Colonic mucosa (tissue), 4 donors: ENCODE data around the gene IMPDH2. TPM values are rescaled to one million over a fixed set of nuclear protein-coding genes. Genes with fewer than 3 reads are reported as not detected.

ENCODE experiments used
- DNase-seq: peaks from one replicate; pipeline ENCODE4 v3.0.0-alpha.2; 2020
- H3K27ac ChIP-seq: fragments of 200-600 bp; one replicate; pipeline ENCODE4 v1.8.0; 2021
- H3K27me3 ChIP-seq: fragments of 200-600 bp; one replicate; pipeline ENCODE4 v1.8.0; 2021
- H3K36me3 ChIP-seq: fragments of 200-600 bp; one replicate; pipeline ENCODE4 v1.8.0; 2021
- H3K4me1 ChIP-seq: fragments of 200-600 bp; one replicate; pipeline ENCODE4 v1.8.0; 2021; ENCODE audit warnings: mild to moderate bottlenecking
- H3K4me3 ChIP-seq: fragments of 200-600 bp; one replicate; pipeline ENCODE4 v1.8.0; 2021
- H3K9ac ChIP-seq, 2 donors: one replicate each; pipeline ENCODE4 v1.7.0; 2013; ENCODE audit warnings: control low read depth in 2 of 2, low read depth in 2 of 2, low read length in 2 of 2
- H3K9me3 ChIP-seq: fragments of 200-600 bp; one replicate; pipeline ENCODE4 v1.8.0; 2021
- CTCF ChIP-seq: fragments of 200-600 bp; IDR thresholded peaks from one replicate; pipeline ENCODE4 v1.8.0; 2022; ENCODE audit warnings: antibody characterized with exemption, mild to moderate bottlenecking
- intact Hi-C: fragments of 100-400 bp; cut with DNase I; formaldehyde crosslinking; loops from one replicate; pipeline ENCODE4 v1.14.1; 2022
- total RNA-seq, 2 donors: library from RNA; stranded (reverse); fragmentation: NEBNext Ultra II Directional in 1 of 2; extraction: Animal tissue kit (Norgen Biotek cat#: 25700) in 1 of 2; gene quantifications; one replicate each; pipeline ENCODE4 v1.2.1, GENCODE V29; 2021
- donor health status: healthy.
- donor health status: DM: no; HTN: no; CAD: no.
- donor health status: DM: no; HTN: no; CAD: no.

Gene IMPDH2
- 100 to 1,000 TPM; 126 to 249 TPM for total RNA-seq

DNA sequence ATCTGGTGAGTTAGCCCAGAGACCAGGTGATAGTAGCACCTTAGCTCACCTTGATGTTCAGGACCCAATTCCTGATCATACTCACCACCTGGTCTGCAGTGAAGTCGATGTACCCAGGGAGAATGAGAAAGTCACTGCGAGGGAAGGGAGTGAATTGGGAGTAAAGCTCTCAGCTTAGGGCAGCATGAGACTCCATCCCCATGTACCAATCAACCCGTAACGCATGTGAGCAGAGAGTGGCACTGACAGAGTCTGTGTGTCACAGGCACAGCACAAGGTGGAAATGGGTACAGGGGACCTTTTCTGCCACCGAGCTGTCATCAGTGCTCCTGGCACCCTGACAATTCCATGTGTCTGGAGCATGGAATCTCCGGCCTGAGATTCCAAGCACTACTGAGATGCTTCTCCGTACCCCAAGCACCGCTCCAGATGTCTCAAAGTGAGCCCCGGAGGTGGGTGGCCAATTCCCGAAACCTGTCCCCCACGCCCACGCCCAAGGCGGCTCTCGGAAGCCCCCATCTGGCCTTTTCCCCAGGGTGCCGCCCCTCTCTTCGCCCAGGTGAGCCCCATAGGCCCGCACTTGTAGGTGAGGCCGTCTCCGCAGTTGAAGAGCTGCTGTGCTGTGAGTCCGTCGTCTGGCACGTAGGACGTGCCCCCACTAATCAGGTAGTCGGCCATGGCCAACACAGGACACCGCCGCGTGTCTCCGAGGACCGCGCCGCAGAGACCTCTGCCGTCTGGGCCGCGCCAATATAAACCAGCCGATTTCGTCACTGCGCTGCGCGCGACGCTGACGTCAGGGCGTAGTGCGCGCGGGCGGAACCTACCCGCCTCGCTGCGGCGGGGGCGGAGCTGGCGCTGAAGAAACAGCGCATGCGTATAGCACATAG, at the start of gene IMPDH2:
IMPDH2 (minus strand) TSS at position 726 of the 890 bp plus-strand sequence; CDS start at position 678, 48 bp downstream.
- Histone ChIP-seq H3K27ac (peak within 1 kb of the TSS; percentile 77), H3K36me3 (peaks cover 17% of the 10 kb centered on the region), H3K9ac (peak within 1 kb of the TSS; percentile 91 to 97), H3K27me3 (no peaks in the 10 kb centered on the region), H3K9me3 (no peaks in the 10 kb centered on the region), H3K4me1 (peaks cover 7% of the 10 kb centered on the region), H3K4me3 (peak within 1 kb of the TSS; percentile 66)
- peak; percentile 94 for DNase-seq
- no peak for TF ChIP-seq CTCF
- intact Hi-C loops: no loop called here

DNA sequence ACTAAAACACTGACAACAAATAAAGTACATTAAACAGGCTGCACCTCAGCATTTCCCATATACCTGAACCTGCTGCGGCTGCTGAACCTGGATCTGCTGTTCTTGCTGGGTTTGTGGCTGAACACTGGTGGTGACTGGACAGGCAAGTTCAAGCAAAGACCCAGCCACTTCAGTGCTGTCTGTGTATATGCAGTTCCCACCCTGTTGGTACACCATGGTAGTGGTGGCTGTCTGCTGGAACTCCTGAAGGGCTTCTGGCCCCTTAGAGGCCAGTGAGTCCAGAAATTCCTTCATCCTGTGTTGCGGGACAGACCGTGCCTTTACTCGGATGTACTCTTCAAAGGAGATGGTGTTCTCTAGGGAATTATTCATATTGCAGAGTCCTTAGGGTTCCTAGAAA, 47.4 kb upstream of the IMPDH2 start:
- no peak for DNase-seq
- Histone ChIP-seq H3K9me3 (no peaks in the 10 kb centered on the region), H3K27ac (no peak overlapping the region), H3K4me3 (no peak overlapping the region), H3K4me1 (no peaks in the 10 kb centered on the region), H3K27me3 (no peaks in the 10 kb centered on the region), H3K9ac (no peak overlapping the region), H3K36me3 (peaks cover 9% of the 10 kb centered on the region)
- intact Hi-C loops: no loop called here
- TF ChIP-seq CTCF: no peak

- H3K9ac ChIP-seq: no peak overlapping the region
- H3K9me3 ChIP-seq: no peaks in the 10 kb centered on the region
- no peaks in the 10 kb centered on the region for H3K27me3 ChIP-seq
- no peak for DNase-seq
- no peak overlapping the region for H3K4me3 ChIP-seq
- no peak overlapping the region for H3K27ac ChIP-seq
- no peak for TF ChIP-seq CTCF
- intact Hi-C loops: no loop called here
- H3K36me3 ChIP-seq: peaks cover 9% of the 10 kb centered on the region
- no peaks in the 10 kb centered on the region for H3K4me1 ChIP-seq
Observed at GRCh38 chr3:49076116-49076515, 46.9 kb upstream of the IMPDH2 start.

DNA sequence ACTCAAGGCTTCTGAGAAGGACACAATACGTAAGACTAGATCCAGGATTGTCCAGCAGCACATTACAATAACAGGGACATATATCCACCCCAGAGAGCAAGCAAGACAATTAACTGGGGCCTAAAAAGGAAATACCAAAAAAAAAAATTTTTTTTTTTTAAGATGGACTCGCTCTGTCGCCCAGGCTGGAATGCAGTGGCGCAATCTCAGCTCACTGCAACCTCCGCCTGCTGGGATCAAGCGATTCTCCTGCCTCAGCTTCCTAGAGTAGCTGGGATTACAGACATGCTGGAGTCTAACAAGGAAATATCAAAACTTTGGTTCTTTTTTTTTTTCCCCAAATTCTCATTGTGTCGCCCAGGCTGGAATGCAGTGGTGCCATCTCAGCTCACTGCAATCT, 28.8 kb upstream of the IMPDH2 start:
- Histone ChIP-seq H3K9me3 (no peaks in the 10 kb centered on the region), H3K27ac (no peak overlapping the region), H3K36me3 (peaks cover 8% of the 10 kb centered on the region), H3K4me3 (no peak overlapping the region), H3K9ac (no peak overlapping the region), H3K4me1 (no peaks in the 10 kb centered on the region), H3K27me3 (no peaks in the 10 kb centered on the region)
- DNase-seq: no peak
- no peak for TF ChIP-seq CTCF
- intact Hi-C loops: no loop called here

DNA sequence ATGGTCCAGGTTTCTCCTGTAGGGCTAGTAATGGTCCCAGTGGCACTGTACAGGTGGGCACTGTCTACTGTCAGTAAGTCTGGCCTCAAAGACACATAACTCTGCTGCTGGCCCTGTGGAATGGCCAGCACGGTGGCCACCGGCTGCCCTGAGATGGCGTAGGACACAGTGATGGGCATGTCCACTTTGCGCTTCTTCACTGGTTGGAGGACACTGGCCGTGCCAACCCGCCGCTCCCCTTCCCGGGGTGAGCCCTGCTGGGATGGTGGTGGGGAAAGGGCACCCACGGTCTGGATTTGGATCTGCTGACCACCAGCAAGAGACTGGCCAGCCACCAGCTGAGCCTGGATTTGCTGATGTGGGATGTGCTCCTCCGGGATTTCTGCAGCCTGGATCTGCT, 28.1 kb upstream of the IMPDH2 start:
- H3K27me3 ChIP-seq: no peaks in the 10 kb centered on the region
- intact Hi-C loops: no loop called here
- no peak overlapping the region for H3K4me3 ChIP-seq
- no peak overlapping the region for H3K9ac ChIP-seq
- peaks cover 8% of the 10 kb centered on the region for H3K36me3 ChIP-seq
- H3K4me1 ChIP-seq: no peaks in the 10 kb centered on the region
- TF ChIP-seq CTCF: no peak
- no peak for DNase-seq
- no peaks in the 10 kb centered on the region for H3K9me3 ChIP-seq
- no peak overlapping the region for H3K27ac ChIP-seq
